HepG2 (cell line): ENCODE data around the gene MLC1. TPM values are rescaled to one million over a fixed set of nuclear protein-coding genes. Genes with fewer than 3 reads are reported as not detected.
A peak's percentile ranks its signal among the peaks of the same experiment; 100 is the strongest.

Experiments used
- ATM ChIP-seq: fragments of 450-650 bp; IDR thresholded peaks from 2 replicates; pipeline ENCODE4 v1.7.1; 2017; ENCODE audit warnings: mild to moderate bottlenecking, borderline replicate concordance
- CBX5 ChIP-seq: sonication (generic); formaldehyde crosslinking; IDR thresholded peaks from 2 replicates; pipeline ENCODE4 v1.4.0; 2020; ENCODE audit warnings: missing genetic modification reagents, borderline replicate concordance
- GABPA ChIP-seq, 2 experiments: IDR thresholded peaks; 2 replicates each; pipeline ENCODE4 v1.6.1; 2011 to 2016; ENCODE audit warnings: low read depth in 2 of 2, low read length in 1 of 2, missing biosample characterization in 1 of 2, missing genetic modification characterization in 1 of 2
- HNRNPLL ChIP-seq: fragments of 200-400 bp; formaldehyde crosslinking; IDR thresholded peaks from 2 replicates; pipeline ENCODE4 v1.6.1; 2017; ENCODE audit warnings: mild to moderate bottlenecking, low read depth, low read length; ENCODE audit not compliant: poor library complexity, severe bottlenecking
- ISL2 ChIP-seq: sonication (generic); formaldehyde crosslinking; IDR thresholded peaks from 2 replicates; pipeline ENCODE4 v1.5.0; 2020; ENCODE audit warnings: missing genetic modification reagents
- JARID2 ChIP-seq: sonication (generic); formaldehyde crosslinking; IDR thresholded peaks from 2 replicates; pipeline ENCODE4 v1.8.1; 2023; ENCODE audit warnings: missing genetic modification reagents, inconsistent platforms; ENCODE audit not compliant: insufficient replicate concordance
- MLLT10 ChIP-seq: sonication (generic); formaldehyde crosslinking; IDR thresholded peaks from 2 replicates; pipeline ENCODE4 v1.4.0; 2020; ENCODE audit warnings: missing genetic modification reagents
- NFRKB ChIP-seq: fragments of 450-650 bp; IDR thresholded peaks from 2 replicates; pipeline ENCODE4 v1.6.1; 2017
- SNAI1 ChIP-seq: sonication (generic); formaldehyde crosslinking; IDR thresholded peaks from 2 replicates; pipeline ENCODE4 v1.5.0; 2020; ENCODE audit warnings: mild to moderate bottlenecking, missing genetic modification reagents, borderline replicate concordance
- SUZ12 ChIP-seq: fragments of 150-350 bp; IDR thresholded peaks from 2 replicates; pipeline ENCODE4 v1.6.1; 2014; ENCODE audit warnings: low read depth, low read length
- SYNCRIP ChIP-seq: fragments of 200-400 bp; formaldehyde crosslinking; IDR thresholded peaks from 2 replicates; pipeline ENCODE4 v1.6.1; 2018; ENCODE audit warnings: mild to moderate bottlenecking, low read depth, low read length; ENCODE audit not compliant: insufficient read depth
- TARDBP ChIP-seq: sonication (generic); formaldehyde crosslinking; IDR thresholded peaks from 2 replicates; pipeline ENCODE4 v1.8.0; 2022; ENCODE audit warnings: mild to moderate bottlenecking, missing genetic modification reagents
- TBP ChIP-seq: sonication (generic); formaldehyde crosslinking; IDR thresholded peaks from 2 replicates; pipeline ENCODE4 v1.5.0; 2020; ENCODE audit warnings: missing genetic modification reagents
- ZBTB7B ChIP-seq: sonication (generic); formaldehyde crosslinking; IDR thresholded peaks from 2 replicates; pipeline ENCODE4 v1.4.0; 2020; ENCODE audit warnings: missing genetic modification reagents
- ZFY ChIP-seq: sonication (generic); formaldehyde crosslinking; IDR thresholded peaks from 2 replicates; pipeline ENCODE4 v1.4.0; 2020; ENCODE audit warnings: missing genetic modification reagents
- ZNF367 ChIP-seq: sonication (generic); formaldehyde crosslinking; IDR thresholded peaks from 2 replicates; pipeline ENCODE4 v1.4.0; 2020; ENCODE audit warnings: missing genetic modification reagents, borderline replicate concordance
- ZNF484 ChIP-seq: sonication (generic); formaldehyde crosslinking; IDR thresholded peaks from 2 replicates; pipeline ENCODE4 v1.5.1; 2020; ENCODE audit warnings: mild to moderate bottlenecking, low read depth, missing genetic modification reagents, borderline replicate concordance
- ZNF670 ChIP-seq: sonication (generic); formaldehyde crosslinking; IDR thresholded peaks from 2 replicates; pipeline ENCODE4 v1.8.0; 2022; ENCODE audit warnings: mild to moderate bottlenecking, missing genetic modification reagents, borderline replicate concordance
- ZNF709 ChIP-seq: sonication (generic); formaldehyde crosslinking; IDR thresholded peaks from 2 replicates; pipeline ENCODE4 v1.5.0; 2020; ENCODE audit warnings: mild to moderate bottlenecking, missing genetic modification reagents
- ZNF724P ChIP-seq: sonication (generic); formaldehyde crosslinking; IDR thresholded peaks from 2 replicates; pipeline ENCODE4 v1.8.0; 2022; ENCODE audit warnings: missing genetic modification reagents, borderline replicate concordance
- ZNF775 ChIP-seq: sonication (generic); formaldehyde crosslinking; IDR thresholded peaks from 2 replicates; pipeline ENCODE4 v1.4.0; 2020; ENCODE audit warnings: missing genetic modification reagents, mild to moderate bottlenecking, moderate library complexity, borderline replicate concordance
- ZNF878 ChIP-seq: sonication (generic); formaldehyde crosslinking; IDR thresholded peaks from 2 replicates; pipeline ENCODE4 v1.8.1; 2023; ENCODE audit warnings: mild to moderate bottlenecking, missing genetic modification reagents, moderate library complexity
- ZNF891 ChIP-seq: sonication (generic); formaldehyde crosslinking; IDR thresholded peaks from 2 replicates; pipeline ENCODE4 v1.5.0; 2020; ENCODE audit warnings: mild to moderate bottlenecking, missing genetic modification reagents
- polyA plus RNA-seq, 8 experiments: library from polyadenylated mRNA; depleted of rRNA in 3 of 8; stranded (reverse) in 7 of 8; unstranded in 1 of 8; fragments of >200 nt; fragmentation: Illumina TruSeq in 4 of 8; extraction: Trizol in 4 of 8; gene quantifications; 2 replicates each; pipeline versions ENCODE4 v1.2.1 to v1.2.3, GENCODE V29; 2011 to 2016; ENCODE audit warnings: low read depth in 4 of 8, missing spikeins in 1 of 8, mixed read lengths in 1 of 8; ENCODE audit not compliant: insufficient read depth in 1 of 8
- total RNA-seq, 5 experiments: library from RNA; depleted of rRNA; stranded (reverse); fragments of >200 nt; fragmentation: Illumina TruSeq; extraction: Trizol; gene quantifications; 2 replicates each; pipeline ENCODE4 v1.2.3, GENCODE V29; 2016; ENCODE audit warnings: low read depth in 1 of 5
- TF ChIP-seq, protein P1 (sequence below): sonication (generic); formaldehyde crosslinking; IDR thresholded peaks from 2 replicates; pipeline ENCODE4 v1.5.0; 2020; ENCODE audit warnings: missing genetic modification reagents
- TF ChIP-seq, protein P2 (sequence below): IDR thresholded peaks from 2 replicates; pipeline ENCODE4 v1.6.1; 2016; ENCODE audit warnings: missing compliant biosample characterization, missing genetic modification reagents, borderline replicate concordance
- TF ChIP-seq, protein P3 (sequence below): sonication (generic); formaldehyde crosslinking; IDR thresholded peaks from 2 replicates; pipeline ENCODE4 v1.8.0; 2023; ENCODE audit warnings: mild to moderate bottlenecking, missing genetic modification reagents
- TF ChIP-seq, protein P4 (sequence below): sonication (generic); formaldehyde crosslinking; IDR thresholded peaks from 2 replicates; pipeline ENCODE4 v1.5.1; 2020; ENCODE audit warnings: mild to moderate bottlenecking, missing genetic modification reagents, moderate library complexity
- TF ChIP-seq, protein P5 (sequence below): sonication (generic); formaldehyde crosslinking; IDR thresholded peaks from 2 replicates; pipeline ENCODE4 v1.5.0; 2020; ENCODE audit warnings: missing genetic modification reagents, mild to moderate bottlenecking, borderline replicate concordance

The MLC1 gene
- total and polyA plus RNA-seq, 2 of the 13 experiments (the other 11 are each of a cell fraction or from before 2014, with no cell fraction given), result not detected

DNA sequence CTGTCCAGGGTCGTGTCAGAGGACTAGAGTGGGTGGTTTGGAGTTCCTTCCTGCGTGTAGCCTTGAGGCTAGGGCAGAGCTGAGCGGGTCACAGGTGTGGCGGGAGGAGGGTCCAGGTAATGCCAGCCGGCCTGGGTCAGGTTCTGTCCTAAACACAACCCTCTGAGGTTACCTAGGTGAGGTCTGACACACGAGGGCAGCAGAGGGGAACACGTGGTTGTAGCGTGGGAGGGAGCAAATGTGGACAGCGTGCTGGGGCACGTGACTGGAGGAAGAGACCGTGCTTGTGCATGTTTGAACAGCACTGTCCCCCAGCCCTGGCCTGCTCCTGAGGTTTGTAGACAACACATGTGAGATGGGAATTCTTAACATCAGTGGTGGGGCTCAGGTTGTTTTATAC is 17.7 kb upstream of the MLC1 start (continued):
- TF ChIP-seq ZNF670 (CRISPR knock-in tag), result no peak
- TF ChIP-seq GABPA (IDR thresholded peaks at IDR 0.05; ENCODE audit: low read depth, low read length), result no peak
- TF ChIP-seq GABPA (CRISPR knock-in tag; IDR thresholded peaks at IDR 0.05; ENCODE audit: low read depth), result no peak
- TF ChIP-seq ZNF367 (CRISPR knock-in tag), result no peak
- TF ChIP-seq TARDBP (CRISPR knock-in tag), result no peak
- no peak for TF ChIP-seq HNRNPLL
- no peak for TF ChIP-seq ZNF775
- TF ChIP-seq, protein P1, sequence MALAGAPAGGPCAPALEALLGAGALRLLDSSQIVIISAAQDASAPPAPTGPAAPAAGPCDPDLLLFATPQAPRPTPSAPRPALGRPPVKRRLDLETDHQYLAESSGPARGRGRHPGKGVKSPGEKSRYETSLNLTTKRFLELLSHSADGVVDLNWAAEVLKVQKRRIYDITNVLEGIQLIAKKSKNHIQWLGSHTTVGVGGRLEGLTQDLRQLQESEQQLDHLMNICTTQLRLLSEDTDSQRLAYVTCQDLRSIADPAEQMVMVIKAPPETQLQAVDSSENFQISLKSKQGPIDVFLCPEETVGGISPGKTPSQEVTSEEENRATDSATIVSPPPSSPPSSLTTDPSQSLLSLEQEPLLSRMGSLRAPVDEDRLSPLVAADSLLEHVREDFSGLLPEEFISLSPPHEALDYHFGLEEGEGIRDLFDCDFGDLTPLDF (CRISPR knock-in tag), result no peak
- TF ChIP-seq SUZ12, result no peak
- no peak for TF ChIP-seq SYNCRIP
- no peak for TF ChIP-seq MLLT10 (CRISPR knock-in tag)
- TF ChIP-seq, protein P2, sequence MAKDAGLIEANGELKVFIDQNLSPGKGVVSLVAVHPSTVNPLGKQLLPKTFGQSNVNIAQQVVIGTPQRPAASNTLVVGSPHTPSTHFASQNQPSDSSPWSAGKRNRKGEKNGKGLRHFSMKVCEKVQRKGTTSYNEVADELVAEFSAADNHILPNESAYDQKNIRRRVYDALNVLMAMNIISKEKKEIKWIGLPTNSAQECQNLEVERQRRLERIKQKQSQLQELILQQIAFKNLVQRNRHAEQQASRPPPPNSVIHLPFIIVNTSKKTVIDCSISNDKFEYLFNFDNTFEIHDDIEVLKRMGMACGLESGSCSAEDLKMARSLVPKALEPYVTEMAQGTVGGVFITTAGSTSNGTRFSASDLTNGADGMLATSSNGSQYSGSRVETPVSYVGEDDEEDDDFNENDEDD, result peak; percentile 96
- TF ChIP-seq NFRKB, result no peak
- TF ChIP-seq ZBTB7B, result no peak
- no peak; the same call in none of the 2 replicates for TF ChIP-seq ZNF891
- TF ChIP-seq ZNF709 (CRISPR knock-in tag), result peak; percentile 72; the same call in 1 of the 2 replicates
- peak; percentile 69; the same call in 1 of the 2 replicates for TF ChIP-seq CBX5 (CRISPR knock-in tag)
- TF ChIP-seq SNAI1 (CRISPR knock-in tag), result no peak
- TF ChIP-seq ZNF484 (CRISPR knock-in tag), result 0 out of 2 replicates have a peak, but pooled peaks have one; percentile 31
- peak; percentile 86 for TF ChIP-seq ZNF724P (CRISPR knock-in tag)
- TF ChIP-seq JARID2 (CRISPR knock-in tag), result no peak
- TF ChIP-seq, protein P3, sequence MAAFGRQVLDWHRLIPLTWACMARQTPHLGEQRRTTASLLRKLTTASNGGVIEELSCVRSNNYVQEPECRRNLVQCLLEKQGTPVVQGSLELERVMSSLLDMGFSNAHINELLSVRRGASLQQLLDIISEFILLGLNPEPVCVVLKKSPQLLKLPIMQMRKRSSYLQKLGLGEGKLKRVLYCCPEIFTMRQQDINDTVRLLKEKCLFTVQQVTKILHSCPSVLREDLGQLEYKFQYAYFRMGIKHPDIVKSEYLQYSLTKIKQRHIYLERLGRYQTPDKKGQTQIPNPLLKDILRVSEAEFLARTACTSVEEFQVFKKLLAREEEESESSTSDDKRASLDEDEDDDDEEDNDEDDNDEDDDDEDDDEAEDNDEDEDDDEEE (CRISPR knock-in tag), result no peak
- no peak for TF ChIP-seq TBP (CRISPR knock-in tag)
- TF ChIP-seq, protein P4, sequence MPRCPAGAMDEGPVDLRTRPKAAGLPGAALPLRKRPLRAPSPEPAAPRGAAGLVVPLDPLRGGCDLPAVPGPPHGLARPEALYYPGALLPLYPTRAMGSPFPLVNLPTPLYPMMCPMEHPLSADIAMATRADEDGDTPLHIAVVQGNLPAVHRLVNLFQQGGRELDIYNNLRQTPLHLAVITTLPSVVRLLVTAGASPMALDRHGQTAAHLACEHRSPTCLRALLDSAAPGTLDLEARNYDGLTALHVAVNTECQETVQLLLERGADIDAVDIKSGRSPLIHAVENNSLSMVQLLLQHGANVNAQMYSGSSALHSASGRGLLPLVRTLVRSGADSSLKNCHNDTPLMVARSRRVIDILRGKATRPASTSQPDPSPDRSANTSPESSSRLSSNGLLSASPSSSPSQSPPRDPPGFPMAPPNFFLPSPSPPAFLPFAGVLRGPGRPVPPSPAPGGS (CRISPR knock-in tag), result no peak
- TF ChIP-seq, protein P5, sequence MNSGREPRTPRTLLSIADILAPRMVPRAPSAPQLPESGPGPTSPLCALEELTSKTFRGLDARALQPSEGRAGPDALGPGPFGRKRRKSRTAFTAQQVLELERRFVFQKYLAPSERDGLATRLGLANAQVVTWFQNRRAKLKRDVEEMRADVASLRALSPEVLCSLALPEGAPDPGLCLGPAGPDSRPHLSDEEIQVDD (CRISPR knock-in tag), result peak; percentile 90; the same call in 1 of the 2 replicates
- TF ChIP-seq ATM, result no peak
- TF ChIP-seq ISL2 (CRISPR knock-in tag), result no peak
- TF ChIP-seq ZNF878 (CRISPR knock-in tag), result peak; percentile 88
- peak; percentile 54 for TF ChIP-seq ZFY (CRISPR knock-in tag)
